GM18498 (cell line): ENCODE results near the gene ISOC2.
A peak's percentile ranks its signal among the peaks of the same experiment; 100 is the strongest.
"Not testable (repeated sequence)": the region's sequence is repeated elsewhere in the genome, so short reads cannot be mapped to it uniquely, and the experiment has no call there.

Experiments
- ATAC-seq: cut with Tn5 transposase; IDR thresholded peaks from one replicate; pipeline ENCODE4 v1.9.1; 2021; ENCODE audit warnings: mild to moderate bottlenecking, moderate library complexity; ENCODE audit not compliant: unreplicated experiment

ISOC2 gene

GRCh38 chr19:55461259-55461973 lies at the start of gene ISOC2:
Gene ISOC2, minus strand, starts transcription at chr19:55461642. Its CDS starts 5,156 bp downstream, at chr19:55456486.
- peak; percentile 91 for ATAC-seq

GRCh38 chr19:55508120-55508519 lies 46.7 kb upstream of the ISOC2 start:
- no peak for ATAC-seq

- ATAC-seq: no peak
Observed at GRCh38 chr19:55504981-55505380, 43.5 kb upstream of the ISOC2 start.

- no peak for ATAC-seq
Observed at GRCh38 chr19:55504252-55504603, 42.8 kb upstream of the ISOC2 start.

- peak; percentile 92 for ATAC-seq
Observed at GRCh38 chr19:55503502-55504251, 42.2 kb upstream of the ISOC2 start.

GRCh38 chr19:55503157-55503501 lies 41.7 kb upstream of the ISOC2 start:
- ATAC-seq: no peak

GRCh38 chr19:55502197-55502952 lies 40.9 kb upstream of the ISOC2 start:
- ATAC-seq: no peak

- no peak for ATAC-seq
Observed at GRCh38 chr19:55500368-55500952, 39.0 kb upstream of the ISOC2 start.

GRCh38 chr19:55498246-55498840 lies 36.9 kb upstream of the ISOC2 start:
- ATAC-seq: no peak

- ATAC-seq: no peak
Observed at GRCh38 chr19:55497763-55498162, 36.3 kb upstream of the ISOC2 start.

- ATAC-seq: not testable (repeated sequence)
Observed at GRCh38 chr19:55496820-55497219, 35.4 kb upstream of the ISOC2 start.

GRCh38 chr19:55495646-55496349 lies 34.4 kb upstream of the ISOC2 start:
- no peak for ATAC-seq

- no peak for ATAC-seq
Observed at GRCh38 chr19:55494172-55494761, 32.8 kb upstream of the ISOC2 start.

- no peak for ATAC-seq
Observed at GRCh38 chr19:55493645-55494171, 32.3 kb upstream of the ISOC2 start.

GRCh38 chr19:55493052-55493644 lies 31.7 kb upstream of the ISOC2 start:
- ATAC-seq: no peak

- no peak for ATAC-seq
Observed at GRCh38 chr19:55492362-55492944, 31.0 kb upstream of the ISOC2 start.

GRCh38 chr19:55491546-55492360 lies 30.3 kb upstream of the ISOC2 start:
- no peak for ATAC-seq
